ENCODE measurements around the gene LCP2. TPM values are rescaled to one million over a fixed set of nuclear protein-coding genes. Genes with fewer than 3 reads are reported as not detected.

Gene LCP2
- polyA plus RNA-seq, 3 donors, result 52.0 to 177 (median 89.5) TPM

DNA sequence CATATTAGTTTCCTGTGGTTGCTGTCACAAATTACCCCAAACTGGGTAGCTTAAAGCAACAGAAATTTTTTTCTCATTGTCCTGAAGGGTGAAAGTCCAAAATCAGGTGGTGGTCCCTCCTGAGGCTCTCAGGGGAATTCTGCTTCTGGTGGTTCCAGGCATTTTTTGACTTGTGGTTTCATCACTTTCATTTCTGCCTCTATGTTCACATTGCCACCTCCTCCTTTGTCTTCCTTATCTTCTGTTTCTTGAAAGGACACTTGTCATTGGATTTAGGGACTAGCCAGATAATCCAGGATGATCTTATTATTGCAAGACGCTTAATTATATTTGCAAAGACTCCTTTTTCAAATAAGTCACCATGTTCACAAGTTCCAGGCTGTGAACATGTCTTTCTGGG is 48.4 kb upstream of the LCP2 start:
- no peaks in the 10 kb centered on the region for H3K79me2 ChIP-seq (ENCODE audit: insufficient read depth, low read length)
- no peak for DNase-seq
- Mint-ChIP-seq H3K9me3 (peaks cover 0 to 12% (median 5%) of the 10 kb centered on the region in 7 donors), H3K27me3 (ENCODE audit: low read depth in 3 of 3) (peaks cover 0 to 1% (median 0%) of the 10 kb centered on the region in 3 donors), H3K4me1 (peaks cover 29% of the 10 kb centered on the region), H3K36me3 (peaks cover 0 to 5% of the 10 kb centered on the region in 2 donors), H3K27ac (peak overlapping the region in 1 of 7 donors; percentile 23), H3K4me3 (no peak overlapping the region)
- H3K27me3 ChIP-seq (ENCODE audit: control insufficient read depth in 2 of 2, insufficient read depth in 2 of 2, low read length in 2 of 2), result no peaks in the 10 kb centered on the region
- no peak overlapping the region for H3K9ac ChIP-seq (ENCODE audit: insufficient read depth, low read length, poor library complexity, severe bottlenecking)
- no peak overlapping the region for H3K27ac ChIP-seq (ENCODE audit: low read depth in 1 of 2, low read length in 2 of 2)
- H3K36me3 ChIP-seq (replicated peaks in 1 of 2; ENCODE audit: control insufficient read depth in 1 of 2, insufficient read depth in 2 of 2, low read length in 2 of 2), result no peaks in the 10 kb centered on the region
- H3K4me3 ChIP-seq (replicated peaks in 1 of 3; ENCODE audit: low read depth in 2 of 3, low read length in 3 of 3), result no peak overlapping the region
- no peaks in the 10 kb centered on the region for H4K20me1 ChIP-seq (ENCODE audit: insufficient read depth, low read length)
- no peak overlapping the region for H2AFZ ChIP-seq (ENCODE audit: insufficient read depth, low read depth, low read length, poor library complexity, severe bottlenecking)
- H3K4me1 ChIP-seq (ENCODE audit: control insufficient read depth in 1 of 2, insufficient read depth in 2 of 2, low read length in 2 of 2), result peaks cover 12 to 20% of the 10 kb centered on the region in 2 donors
- TF ChIP-seq, protein P1, sequence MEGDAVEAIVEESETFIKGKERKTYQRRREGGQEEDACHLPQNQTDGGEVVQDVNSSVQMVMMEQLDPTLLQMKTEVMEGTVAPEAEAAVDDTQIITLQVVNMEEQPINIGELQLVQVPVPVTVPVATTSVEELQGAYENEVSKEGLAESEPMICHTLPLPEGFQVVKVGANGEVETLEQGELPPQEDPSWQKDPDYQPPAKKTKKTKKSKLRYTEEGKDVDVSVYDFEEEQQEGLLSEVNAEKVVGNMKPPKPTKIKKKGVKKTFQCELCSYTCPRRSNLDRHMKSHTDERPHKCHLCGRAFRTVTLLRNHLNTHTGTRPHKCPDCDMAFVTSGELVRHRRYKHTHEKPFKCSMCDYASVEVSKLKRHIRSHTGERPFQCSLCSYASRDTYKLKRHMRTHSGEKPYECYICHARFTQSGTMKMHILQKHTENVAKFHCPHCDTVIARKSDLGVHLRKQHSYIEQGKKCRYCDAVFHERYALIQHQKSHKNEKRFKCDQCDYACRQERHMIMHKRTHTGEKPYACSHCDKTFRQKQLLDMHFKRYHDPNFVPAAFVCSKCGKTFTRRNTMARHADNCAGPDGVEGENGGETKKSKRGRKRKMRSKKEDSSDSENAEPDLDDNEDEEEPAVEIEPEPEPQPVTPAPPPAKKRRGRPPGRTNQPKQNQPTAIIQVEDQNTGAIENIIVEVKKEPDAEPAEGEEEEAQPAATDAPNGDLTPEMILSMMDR (IDR thresholded peaks at IDR 0.05), result no peak
- 80% methylated on average over 1 of the region's 1 CpG for WGBS (ENCODE audit: insufficient coverage)
- intact Hi-C loops (cut with micrococcal nuclease), result loop anchor here in 1 of 2 donors (10.0 kb wide), 1 partner anchor 241 kb away; the partner anchor contains the start of gene FOXI1
- H3K4me2 ChIP-seq (replicated peaks; ENCODE audit: extremely low read depth, low read length, poor library complexity, severe bottlenecking), result no peak overlapping the region
- peaks cover 0 to 7% of the 10 kb centered on the region in 2 donors for H3K9me3 ChIP-seq (replicated peaks in 1 of 2; ENCODE audit: control insufficient read depth in 1 of 2, insufficient read depth in 1 of 2, low read length in 2 of 2)

DNA sequence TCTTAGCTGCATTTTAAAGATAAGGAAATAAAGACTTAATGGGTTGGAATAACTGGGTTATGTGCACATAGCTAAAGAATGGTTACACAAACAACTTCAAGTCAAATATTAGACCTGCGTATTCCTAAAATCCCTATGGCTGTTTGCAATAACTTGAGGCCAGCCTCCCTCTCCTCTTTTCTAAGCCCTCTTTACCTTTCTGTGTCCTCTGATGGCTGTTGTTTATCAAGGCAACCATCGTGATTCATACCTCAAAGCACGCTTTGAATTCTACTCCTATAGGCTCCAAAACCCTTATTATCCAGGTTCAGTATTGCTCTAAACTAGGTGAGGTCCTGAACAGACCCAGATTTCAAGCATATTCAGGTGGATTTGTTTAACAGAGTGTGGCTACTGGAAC is 45.6 kb upstream of the LCP2 start:
- H3K9ac ChIP-seq (ENCODE audit: insufficient read depth, low read length, poor library complexity, severe bottlenecking), result no peak overlapping the region
- no peak overlapping the region for H3K27ac ChIP-seq (ENCODE audit: low read depth in 1 of 2, low read length in 2 of 2)
- Mint-ChIP-seq H3K9me3 (peaks cover 0 to 12% (median 5%) of the 10 kb centered on the region in 7 donors), H3K27me3 (ENCODE audit: low read depth in 3 of 3) (peaks cover 0 to 5% (median 1%) of the 10 kb centered on the region in 3 donors), H3K4me1 (peaks cover 35% of the 10 kb centered on the region), H3K4me3 (no peak overlapping the region), H3K27ac (no peak overlapping the region), H3K36me3 (peaks cover 0 to 5% of the 10 kb centered on the region in 2 donors)
- intact Hi-C loops (cut with micrococcal nuclease), result loop anchor here (5.0 to 10.0 kb wide), 2 partner anchors 51 to 238 kb away; partner anchors contain the start of gene FOXI1 (in 1 of the 2)
- WGBS (ENCODE audit: insufficient coverage), result 100% methylated on average over 1 of the region's 3 CpGs
- peaks cover 26% of the 10 kb centered on the region in 2 donors for H3K4me1 ChIP-seq (ENCODE audit: control insufficient read depth in 1 of 2, insufficient read depth in 2 of 2, low read length in 2 of 2)
- H3K4me3 ChIP-seq (replicated peaks in 1 of 3; ENCODE audit: low read depth in 2 of 3, low read length in 3 of 3), result no peak overlapping the region
- H3K9me3 ChIP-seq (replicated peaks in 1 of 2; ENCODE audit: control insufficient read depth in 1 of 2, insufficient read depth in 1 of 2, low read length in 2 of 2), result peaks cover 0 to 7% of the 10 kb centered on the region in 2 donors
- no peak for DNase-seq
- H3K4me2 ChIP-seq (replicated peaks; ENCODE audit: extremely low read depth, low read length, poor library complexity, severe bottlenecking), result no peak overlapping the region
- H3K36me3 ChIP-seq (replicated peaks in 1 of 2; ENCODE audit: control insufficient read depth in 1 of 2, insufficient read depth in 2 of 2, low read length in 2 of 2), result no peaks in the 10 kb centered on the region
- H3K27me3 ChIP-seq (ENCODE audit: control insufficient read depth in 2 of 2, insufficient read depth in 2 of 2, low read length in 2 of 2), result no peaks in the 10 kb centered on the region
- H4K20me1 ChIP-seq (ENCODE audit: insufficient read depth, low read length), result no peaks in the 10 kb centered on the region
- TF ChIP-seq, protein P1 (IDR thresholded peaks at IDR 0.05), result no peak
- H3K79me2 ChIP-seq (ENCODE audit: insufficient read depth, low read length), result no peaks in the 10 kb centered on the region
- H2AFZ ChIP-seq (ENCODE audit: insufficient read depth, low read depth, low read length, poor library complexity, severe bottlenecking), result no peak overlapping the region
